Measurements from ENCODE around the gene LAMA4. TPM values are rescaled to one million over a fixed set of nuclear protein-coding genes. Genes with fewer than 3 reads are reported as not detected.

LAMA4 gene
- total RNA-seq, 4 donors from 2014 or later, result 8.1 to 116 (median 19.0) TPM

DNA sequence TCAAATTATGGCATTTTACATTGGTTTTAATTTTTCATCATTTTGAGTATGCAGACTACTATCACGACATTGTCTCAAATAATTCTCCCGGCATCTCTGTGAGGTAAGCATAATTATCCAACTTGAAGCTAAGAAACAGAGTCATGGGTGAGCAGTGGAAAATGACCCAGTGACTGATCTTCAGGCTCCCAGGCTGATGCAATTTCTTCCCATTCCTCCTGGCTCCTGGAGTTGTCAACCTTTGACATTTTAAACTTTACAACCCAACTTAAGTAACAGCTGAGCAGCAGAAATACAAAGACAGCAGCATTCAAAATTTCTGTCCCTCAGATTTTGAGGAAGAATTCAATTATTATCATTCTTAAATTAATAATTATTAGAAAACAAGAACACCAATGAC lies 13.7 kb upstream of the LAMA4 start:
- H3K9me3 ChIP-seq, result no peaks in the 10 kb centered on the region
- no peaks in the 10 kb centered on the region for H3K36me3 ChIP-seq
- WGBS, 2 donors, result 70 to 98% methylated on average over 2 of the region's 2 CpGs
- no peak for TF ChIP-seq POLR2A (IDR thresholded peaks at IDR 0.05)
- TF ChIP-seq, protein P1, sequence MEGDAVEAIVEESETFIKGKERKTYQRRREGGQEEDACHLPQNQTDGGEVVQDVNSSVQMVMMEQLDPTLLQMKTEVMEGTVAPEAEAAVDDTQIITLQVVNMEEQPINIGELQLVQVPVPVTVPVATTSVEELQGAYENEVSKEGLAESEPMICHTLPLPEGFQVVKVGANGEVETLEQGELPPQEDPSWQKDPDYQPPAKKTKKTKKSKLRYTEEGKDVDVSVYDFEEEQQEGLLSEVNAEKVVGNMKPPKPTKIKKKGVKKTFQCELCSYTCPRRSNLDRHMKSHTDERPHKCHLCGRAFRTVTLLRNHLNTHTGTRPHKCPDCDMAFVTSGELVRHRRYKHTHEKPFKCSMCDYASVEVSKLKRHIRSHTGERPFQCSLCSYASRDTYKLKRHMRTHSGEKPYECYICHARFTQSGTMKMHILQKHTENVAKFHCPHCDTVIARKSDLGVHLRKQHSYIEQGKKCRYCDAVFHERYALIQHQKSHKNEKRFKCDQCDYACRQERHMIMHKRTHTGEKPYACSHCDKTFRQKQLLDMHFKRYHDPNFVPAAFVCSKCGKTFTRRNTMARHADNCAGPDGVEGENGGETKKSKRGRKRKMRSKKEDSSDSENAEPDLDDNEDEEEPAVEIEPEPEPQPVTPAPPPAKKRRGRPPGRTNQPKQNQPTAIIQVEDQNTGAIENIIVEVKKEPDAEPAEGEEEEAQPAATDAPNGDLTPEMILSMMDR (IDR thresholded peaks at IDR 0.05), result no peak
- H3K27me3 ChIP-seq, result no peaks in the 10 kb centered on the region
- DNase-seq, result no peak
- intact Hi-C loops (cut with DNase I), result no loop called here
- H3K27ac ChIP-seq, result peak overlapping the region in 1 of 4 donors; percentile 51
- peaks cover 0 to 19% (median 0%) of the 10 kb centered on the region in 3 donors for H3K4me1 ChIP-seq
- no peak overlapping the region for H3K4me3 ChIP-seq

DNA sequence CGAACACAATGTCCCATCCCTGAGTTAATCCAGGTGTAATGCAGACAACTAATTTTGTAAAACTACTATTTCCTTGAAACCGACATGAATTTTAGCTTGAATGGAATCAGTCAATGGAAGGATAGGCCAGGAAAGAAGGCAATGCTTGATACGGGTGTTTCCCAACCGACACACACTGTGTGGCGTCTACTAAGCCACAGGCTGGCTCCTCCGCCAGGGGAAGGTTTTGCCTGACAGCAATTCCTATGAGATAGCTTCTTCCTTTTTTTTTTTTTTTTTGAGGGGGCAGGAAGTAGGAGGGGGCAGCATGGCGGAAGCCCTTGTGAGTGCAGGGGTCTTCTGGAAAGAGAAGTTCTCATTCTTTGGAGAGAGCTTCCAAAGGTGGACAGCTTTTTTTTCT lies 12.0 kb upstream of the LAMA4 start:
- no peak for TF ChIP-seq POLR2A (IDR thresholded peaks at IDR 0.05)
- TF ChIP-seq, protein P1 (IDR thresholded peaks at IDR 0.05), result no peak
- H3K36me3 ChIP-seq, result no peaks in the 10 kb centered on the region
- H3K4me1 ChIP-seq, result peaks cover 0 to 19% (median 0%) of the 10 kb centered on the region in 3 donors
- H3K9me3 ChIP-seq, result no peaks in the 10 kb centered on the region
- 80 to 93% methylated on average over 7 of the region's 7 CpGs for WGBS, 2 donors
- no peaks in the 10 kb centered on the region for H3K27me3 ChIP-seq
- intact Hi-C loops (cut with DNase I), result no loop called here
- no peak overlapping the region for H3K4me3 ChIP-seq
- DNase-seq, result no peak
- no peak overlapping the region for H3K27ac ChIP-seq

DNA sequence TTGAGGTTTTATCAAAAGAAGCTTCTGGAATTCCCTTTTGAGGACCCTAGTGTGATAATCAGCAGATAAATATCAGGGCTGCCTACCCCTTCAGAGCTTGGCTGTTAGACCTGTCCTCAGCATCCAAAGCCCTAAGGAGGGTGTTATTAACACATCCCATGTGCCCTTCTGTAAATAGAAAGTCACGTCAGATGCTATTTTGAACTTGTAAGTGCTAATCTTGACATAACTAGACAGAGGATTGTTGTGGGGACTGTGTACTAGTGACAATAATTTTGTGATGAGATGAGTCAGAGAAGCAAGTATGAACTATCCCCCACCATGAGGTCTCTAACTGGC lies 4.9 kb upstream of the LAMA4 start:
- Histone ChIP-seq H3K36me3 (no peaks in the 10 kb centered on the region), H3K4me1 (peaks cover 0 to 10% (median 6%) of the 10 kb centered on the region in 3 donors), H3K9me3 (no peaks in the 10 kb centered on the region), H3K27me3 (peaks cover 0 to 5% (median 0%) of the 10 kb centered on the region in 4 donors), H3K27ac (no peak overlapping the region), H3K4me3 (no peak overlapping the region)
- no peak for DNase-seq
- TF ChIP-seq, protein P1 (IDR thresholded peaks at IDR 0.05), result no peak
- no peak for TF ChIP-seq POLR2A (IDR thresholded peaks at IDR 0.05)
- intact Hi-C loops (cut with DNase I), result no loop called here
- WGBS, 2 donors, result 73 to 100% methylated on average over 1 of the region's 1 CpG

DNA sequence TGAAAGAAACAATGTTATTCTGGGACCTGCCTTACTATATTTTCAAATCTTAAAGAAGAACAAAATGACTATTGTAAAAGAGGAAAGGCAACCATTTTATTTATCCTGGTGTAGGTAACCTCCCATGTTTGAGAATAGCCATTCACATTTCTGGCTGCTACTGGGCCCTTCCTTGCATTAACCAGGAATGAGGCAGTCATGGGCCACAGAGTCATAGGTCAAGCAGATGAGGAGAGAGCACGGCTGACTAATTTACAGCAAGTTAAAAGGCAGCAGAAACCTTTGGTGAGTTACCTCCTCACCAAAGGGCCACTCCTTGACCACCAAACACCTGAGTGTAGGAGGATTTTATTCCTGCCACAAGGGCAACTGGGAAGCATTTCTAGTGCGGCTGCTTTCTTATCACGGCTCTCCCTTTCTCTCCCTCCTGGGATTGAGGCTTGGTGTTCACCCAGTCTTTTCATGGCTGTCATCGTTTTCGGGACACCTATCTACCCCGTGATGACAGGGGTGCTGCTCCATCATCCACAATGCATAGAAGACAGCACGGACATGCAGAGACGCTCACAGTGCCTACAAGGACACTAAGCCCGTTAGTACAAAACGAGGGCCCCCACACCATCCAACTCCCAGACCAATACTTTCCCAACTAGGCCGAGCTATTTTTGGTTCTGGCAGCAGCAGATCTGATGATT lies 4.4 kb upstream of the LAMA4 start:
- TF ChIP-seq, protein P1 (IDR thresholded peaks at IDR 0.05), result no peak
- TF ChIP-seq POLR2A (IDR thresholded peaks at IDR 0.05), result no peak
- no peak overlapping the region for H3K27ac ChIP-seq
- peaks cover 0 to 10% (median 0%) of the 10 kb centered on the region in 4 donors for H3K27me3 ChIP-seq
- WGBS, 2 donors, result 78 to 90% methylated on average over 5 to 11 of the region's 11 CpGs
- no peak for DNase-seq
- H3K36me3 ChIP-seq, result no peaks in the 10 kb centered on the region
- H3K4me1 ChIP-seq, result peaks cover 0 to 15% (median 6%) of the 10 kb centered on the region in 3 donors
- no peaks in the 10 kb centered on the region for H3K9me3 ChIP-seq
- no peak overlapping the region for H3K4me3 ChIP-seq
- intact Hi-C loops (cut with DNase I), result no loop called here

DNA sequence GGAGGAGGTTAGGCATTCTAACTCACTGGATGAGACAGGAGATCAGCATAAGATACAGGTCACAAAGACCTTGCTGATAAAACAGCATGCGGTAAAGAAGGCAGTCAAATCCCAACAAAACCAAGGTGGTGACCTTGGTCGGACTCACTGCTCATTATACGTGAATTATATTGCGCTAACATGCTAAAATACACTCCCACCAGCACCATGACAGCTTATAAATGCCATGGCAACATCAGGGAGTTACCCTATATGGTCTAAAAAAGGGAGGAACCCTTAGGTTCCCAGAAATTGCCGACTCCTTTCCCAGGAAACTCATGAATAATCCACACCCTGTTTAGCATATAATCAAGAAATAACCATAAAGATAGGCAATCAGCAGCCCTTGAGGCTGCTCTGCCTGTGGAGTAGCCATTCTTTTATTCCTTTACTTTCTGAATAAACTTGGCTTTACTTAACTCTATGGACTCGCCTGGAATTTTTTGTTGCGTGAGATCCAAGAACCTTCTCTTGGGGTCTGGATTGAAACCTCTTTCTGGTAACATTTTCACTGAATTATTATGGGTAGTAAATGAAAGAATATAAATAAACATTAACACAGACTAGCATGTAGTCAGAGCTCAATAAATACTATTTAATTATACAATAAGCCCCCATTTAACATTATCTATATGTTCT lies 3.0 kb upstream of the LAMA4 start:
- Histone ChIP-seq H3K27me3 (peaks cover 0 to 18% (median 0%) of the 10 kb centered on the region in 4 donors), H3K27ac (no peak overlapping the region), H3K4me1 (peaks cover 0 to 23% (median 6%) of the 10 kb centered on the region in 3 donors), H3K9me3 (no peaks in the 10 kb centered on the region), H3K4me3 (no peak overlapping the region), H3K36me3 (no peaks in the 10 kb centered on the region)
- TF ChIP-seq POLR2A (IDR thresholded peaks at IDR 0.05), result no peak
- TF ChIP-seq, protein P1 (IDR thresholded peaks at IDR 0.05), result no peak
- WGBS, 2 donors, result 87 to 94% methylated on average over 7 of the region's 7 CpGs
- no peak for DNase-seq
- intact Hi-C loops (cut with DNase I), result no loop called here
